Measurements from ENCODE around the gene MAIP1.

DNA sequence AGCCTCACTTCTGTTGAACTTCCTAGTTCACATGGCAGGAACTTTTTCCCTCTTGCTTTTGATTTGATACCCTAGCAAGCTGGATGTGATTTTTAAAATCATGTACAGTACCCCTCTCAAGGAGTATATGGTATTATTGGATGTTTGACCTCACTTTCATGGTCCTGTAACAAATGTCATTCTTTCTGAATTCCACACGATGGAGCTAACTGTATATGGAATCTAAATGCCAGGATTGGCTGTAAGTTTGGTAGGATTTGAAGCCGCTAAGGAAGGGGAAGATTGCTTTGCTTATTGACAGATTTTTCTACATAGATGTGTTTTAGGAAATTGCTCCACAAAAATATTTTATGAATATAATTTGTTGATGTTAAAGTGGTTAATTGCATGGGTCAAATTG, 18.3 kb downstream of the MAIP1 start:
- TF ChIP-seq EZH2 (optimal IDR thresholded peaks at IDR 0.05; ENCODE audit: low read depth, low read length): no peak
- TF ChIP-seq, protein P1, sequence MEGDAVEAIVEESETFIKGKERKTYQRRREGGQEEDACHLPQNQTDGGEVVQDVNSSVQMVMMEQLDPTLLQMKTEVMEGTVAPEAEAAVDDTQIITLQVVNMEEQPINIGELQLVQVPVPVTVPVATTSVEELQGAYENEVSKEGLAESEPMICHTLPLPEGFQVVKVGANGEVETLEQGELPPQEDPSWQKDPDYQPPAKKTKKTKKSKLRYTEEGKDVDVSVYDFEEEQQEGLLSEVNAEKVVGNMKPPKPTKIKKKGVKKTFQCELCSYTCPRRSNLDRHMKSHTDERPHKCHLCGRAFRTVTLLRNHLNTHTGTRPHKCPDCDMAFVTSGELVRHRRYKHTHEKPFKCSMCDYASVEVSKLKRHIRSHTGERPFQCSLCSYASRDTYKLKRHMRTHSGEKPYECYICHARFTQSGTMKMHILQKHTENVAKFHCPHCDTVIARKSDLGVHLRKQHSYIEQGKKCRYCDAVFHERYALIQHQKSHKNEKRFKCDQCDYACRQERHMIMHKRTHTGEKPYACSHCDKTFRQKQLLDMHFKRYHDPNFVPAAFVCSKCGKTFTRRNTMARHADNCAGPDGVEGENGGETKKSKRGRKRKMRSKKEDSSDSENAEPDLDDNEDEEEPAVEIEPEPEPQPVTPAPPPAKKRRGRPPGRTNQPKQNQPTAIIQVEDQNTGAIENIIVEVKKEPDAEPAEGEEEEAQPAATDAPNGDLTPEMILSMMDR (IDR thresholded peaks at IDR 0.05; ENCODE audit: low read length): peak; percentile 38
- no peak for TF ChIP-seq EZH2phosphoT487 (IDR thresholded peaks at IDR 0.05; ENCODE audit: low read length)

All from MM.1S (cell line).